Trophoblast cell (in vitro differentiated cells and primary cell): ENCODE data around the gene SLC13A2.
A peak's percentile ranks its signal among the peaks of the same experiment; 100 is the strongest.

Experiments used
- DNase-seq, 2 donors: peaks; one replicate each; pipeline ENCODE4 v3.0.0-alpha.2; 2016
- H2AFZ ChIP-seq: 2 replicates; pipeline ENCODE4 v1.6.1; 2013; ENCODE audit warnings: low read length, moderate library complexity, mild to moderate bottlenecking; ENCODE audit not compliant: insufficient read depth, poor library complexity
- H2AK5ac ChIP-seq: 2 replicates; pipeline ENCODE4 v1.6.1; 2013; ENCODE audit warnings: mild to moderate bottlenecking, low read length
- H2BK120ac ChIP-seq: 2 replicates; pipeline ENCODE4 v1.6.1; 2013; ENCODE audit warnings: low read length, mild to moderate bottlenecking, moderate library complexity; ENCODE audit not compliant: insufficient read depth, poor library complexity
- H2BK12ac ChIP-seq: 2 replicates; pipeline ENCODE4 v1.6.1; 2013; ENCODE audit warnings: mild to moderate bottlenecking, low read length, moderate library complexity
- H2BK5ac ChIP-seq: 2 replicates; pipeline ENCODE4 v1.6.1; 2013; ENCODE audit warnings: low read length, low read depth, moderate library complexity, mild to moderate bottlenecking; ENCODE audit not compliant: poor library complexity
- H3K14ac ChIP-seq: 2 replicates; pipeline ENCODE4 v1.6.1; 2013; ENCODE audit warnings: mild to moderate bottlenecking, low read length
- H3K18ac ChIP-seq: 2 replicates; pipeline ENCODE4 v1.6.1; 2013; ENCODE audit warnings: mild to moderate bottlenecking, low read length
- H3K23ac ChIP-seq: 2 replicates; pipeline ENCODE4 v1.6.1; 2013; ENCODE audit warnings: low read length
- H3K27ac ChIP-seq: 2 replicates; pipeline ENCODE4 v1.5.1; 2013; ENCODE audit warnings: low read depth, mild to moderate bottlenecking, inconsistent platforms, low read length, moderate library complexity
- H3K27me3 ChIP-seq: 2 replicates; pipeline ENCODE4 v1.6.1; 2013; ENCODE audit warnings: inconsistent platforms, mild to moderate bottlenecking, low read length, moderate library complexity; ENCODE audit not compliant: insufficient read depth
- H3K36me3 ChIP-seq, 2 experiments: 1 replicate in 1 of 2; 2 replicates in 1 of 2; pipeline ENCODE4 v1.6.1; 2013; ENCODE audit warnings: low read length in 2 of 2, mild to moderate bottlenecking in 2 of 2, moderate library complexity in 1 of 2; ENCODE audit not compliant: insufficient read depth in 2 of 2, control insufficient read depth in 1 of 2
- H3K4ac ChIP-seq: 2 replicates; pipeline ENCODE4 v1.6.1; 2013; ENCODE audit warnings: low read depth, mild to moderate bottlenecking, low read length, moderate library complexity
- H3K4me1 ChIP-seq, 2 experiments: 1 replicate in 1 of 2; 2 replicates in 1 of 2; pipeline ENCODE4 v1.6.1; 2013; ENCODE audit warnings: low read length in 2 of 2, mild to moderate bottlenecking in 2 of 2, moderate library complexity in 1 of 2; ENCODE audit not compliant: insufficient read depth in 2 of 2, control insufficient read depth in 1 of 2
- H3K4me2 ChIP-seq: 2 replicates; pipeline ENCODE4 v1.6.1; 2013; ENCODE audit warnings: inconsistent platforms, mild to moderate bottlenecking, low read length, moderate library complexity
- H3K4me3 ChIP-seq: 2 replicates; pipeline ENCODE4 v1.5.1; 2013; ENCODE audit warnings: mild to moderate bottlenecking, low read depth, low read length, inconsistent platforms
- H3K79me1 ChIP-seq: one replicate; pipeline ENCODE4 v1.6.1; 2013; ENCODE audit warnings: low read length
- H3K79me2 ChIP-seq: 2 replicates; pipeline ENCODE4 v1.6.1; 2013; ENCODE audit warnings: low read length, mild to moderate bottlenecking; ENCODE audit not compliant: control insufficient read depth, insufficient read depth, poor library complexity
- H3K9ac ChIP-seq: 2 replicates; pipeline ENCODE4 v1.6.1; 2013; ENCODE audit warnings: mild to moderate bottlenecking, low read length
- H3K9me3 ChIP-seq: 2 replicates; pipeline ENCODE4 v1.6.1; 2013; ENCODE audit warnings: low read depth, mild to moderate bottlenecking, control low read depth, inconsistent platforms, low read length; ENCODE audit not compliant: insufficient read depth
- H4K12ac ChIP-seq: 2 replicates; pipeline ENCODE4 v1.6.1; 2013; ENCODE audit warnings: low read depth, mild to moderate bottlenecking, low read length, moderate library complexity
- H4K8ac ChIP-seq: 2 replicates; pipeline ENCODE4 v1.6.1; 2013; ENCODE audit warnings: low read depth, mild to moderate bottlenecking, low read length, moderate library complexity
- H4K91ac ChIP-seq: one replicate; pipeline ENCODE4 v1.6.1; 2013; ENCODE audit warnings: low read depth, mild to moderate bottlenecking, low read length, moderate library complexity
- WGBS: extraction: QIAGEN DNeasy Blood & Tissue Kit; methylation state at CpG from one replicate; pipeline ENCODE4 v1.1.7; 2013; ENCODE audit warnings: missing lambda C conversion rate; ENCODE audit not compliant: insufficient read length, insufficient coverage; ENCODE audit errors: extremely low coverage; 5-methylcytosine and 5-hydroxymethylcytosine counted together

The SLC13A2 gene

GRCh38 chr17:28494445-28495188 lies 21.2 kb downstream of the SLC13A2 start:
- Histone ChIP-seq H3K4me2 (no peak overlapping the region), H4K12ac (no peak overlapping the region), H3K9ac (no peak overlapping the region), H3K18ac (no peak overlapping the region), H3K4me3 (no peak overlapping the region), H3K36me3 (no peaks in the 10 kb centered on the region), H3K9me3 (peaks cover 2% of the 10 kb centered on the region), H3K14ac (no peak overlapping the region), H3K4ac (no peak overlapping the region), H2BK12ac (no peak overlapping the region), H3K27me3 (no peaks in the 10 kb centered on the region), H3K79me1 (no peaks in the 10 kb centered on the region), H2AK5ac (no peak overlapping the region), H3K79me2 (no peaks in the 10 kb centered on the region), H2AFZ (no peak overlapping the region), H2BK5ac (no peak overlapping the region), H3K4me1 (peaks cover 3 to 5% of the 10 kb centered on the region in 2 experiments), H3K27ac (no peak overlapping the region), H3K23ac (no peak overlapping the region), H4K91ac (no peak overlapping the region), H2BK120ac (no peak overlapping the region), H4K8ac (no peak overlapping the region)
- WGBS = no CpG with 5 or more reads among the region's 15 CpGs
- peak; percentile 42 to 77 for DNase-seq

GRCh38 chr17:28495635-28496034 lies 22.2 kb downstream of the SLC13A2 start:
- Histone ChIP-seq H3K27ac (no peak overlapping the region), H2BK12ac (no peak overlapping the region), H3K14ac (no peak overlapping the region), H2AK5ac (no peak overlapping the region), H3K9me3 (no peaks in the 10 kb centered on the region), H3K4me1 (peaks cover 3 to 5% of the 10 kb centered on the region in 2 experiments), H4K8ac (no peak overlapping the region), H3K27me3 (no peaks in the 10 kb centered on the region), H3K79me2 (no peaks in the 10 kb centered on the region), H3K79me1 (no peaks in the 10 kb centered on the region), H3K36me3 (no peaks in the 10 kb centered on the region), H4K91ac (no peak overlapping the region), H3K18ac (no peak overlapping the region), H3K4me3 (no peak overlapping the region), H4K12ac (no peak overlapping the region), H2AFZ (no peak overlapping the region), H2BK120ac (no peak overlapping the region), H3K23ac (no peak overlapping the region), H3K4me2 (no peak overlapping the region), H3K4ac (no peak overlapping the region), H3K9ac (no peak overlapping the region), H2BK5ac (no peak overlapping the region)
- WGBS = no CpG with 5 or more reads among the region's 8 CpGs
- DNase-seq = no peak

- H2BK120ac ChIP-seq = no peak overlapping the region
- no peak for DNase-seq
- H4K91ac ChIP-seq = no peak overlapping the region
- no peak overlapping the region for H3K18ac ChIP-seq
- no peak overlapping the region for H3K14ac ChIP-seq
- H3K79me1 ChIP-seq = no peaks in the 10 kb centered on the region
- H4K12ac ChIP-seq = no peak overlapping the region
- H3K4me3 ChIP-seq = no peak overlapping the region
- H3K4me1 ChIP-seq = peaks cover 3 to 5% of the 10 kb centered on the region in 2 experiments
- H3K36me3 ChIP-seq = no peaks in the 10 kb centered on the region
- no peak overlapping the region for H2AFZ ChIP-seq
- no peaks in the 10 kb centered on the region for H3K9me3 ChIP-seq
- H2BK5ac ChIP-seq = no peak overlapping the region
- H3K4me2 ChIP-seq = no peak overlapping the region
- H4K8ac ChIP-seq = no peak overlapping the region
- no peak overlapping the region for H2AK5ac ChIP-seq
- no peak overlapping the region for H3K27ac ChIP-seq
- no peak overlapping the region for H2BK12ac ChIP-seq
- no peaks in the 10 kb centered on the region for H3K79me2 ChIP-seq
- no peak overlapping the region for H3K4ac ChIP-seq
- H3K9ac ChIP-seq = no peak overlapping the region
- H3K23ac ChIP-seq = no peak overlapping the region
- H3K27me3 ChIP-seq = no peaks in the 10 kb centered on the region
- no CpG with 5 or more reads among the region's 9 CpGs for WGBS
Observed at GRCh38 chr17:28497931-28498330, 24.5 kb downstream of the SLC13A2 start.

- no peak overlapping the region for H2AFZ ChIP-seq
- DNase-seq = no peak
- no CpG with 5 or more reads among the region's 12 CpGs for WGBS
Observed at GRCh38 chr17:28498652-28499363, 25.4 kb downstream of the SLC13A2 start.

More at GRCh38 chr17:28498652-28499363, 25.4 kb downstream of the SLC13A2 start:
- no peaks in the 10 kb centered on the region for H3K9me3 ChIP-seq
- no peak overlapping the region for H3K4ac ChIP-seq
- no peak overlapping the region for H3K9ac ChIP-seq
- H2BK5ac ChIP-seq = no peak overlapping the region
- H4K8ac ChIP-seq = no peak overlapping the region
- no peak overlapping the region for H3K14ac ChIP-seq
- no peak overlapping the region for H2AK5ac ChIP-seq
- no peak overlapping the region for H2BK12ac ChIP-seq
- no peak overlapping the region for H4K91ac ChIP-seq
- H3K23ac ChIP-seq = no peak overlapping the region
- H3K79me1 ChIP-seq = no peaks in the 10 kb centered on the region
- no peaks in the 10 kb centered on the region for H3K27me3 ChIP-seq
- H3K27ac ChIP-seq = no peak overlapping the region
- no peak overlapping the region for H3K4me3 ChIP-seq
- no peak overlapping the region for H2BK120ac ChIP-seq
- H4K12ac ChIP-seq = no peak overlapping the region
- H3K36me3 ChIP-seq = no peaks in the 10 kb centered on the region
- peaks cover 3 to 5% of the 10 kb centered on the region in 2 experiments for H3K4me1 ChIP-seq
- no peak overlapping the region for H3K4me2 ChIP-seq
- H3K18ac ChIP-seq = no peak overlapping the region
- H3K79me2 ChIP-seq = no peaks in the 10 kb centered on the region
